RKO (cell line): ENCODE results near the gene MRPL12.

Source experiments
- DNase-seq: peaks from one replicate; pipeline ENCODE4 v3.0.0-alpha.2; 2016; ENCODE audit warnings: low spot score

Gene MRPL12

DNA sequence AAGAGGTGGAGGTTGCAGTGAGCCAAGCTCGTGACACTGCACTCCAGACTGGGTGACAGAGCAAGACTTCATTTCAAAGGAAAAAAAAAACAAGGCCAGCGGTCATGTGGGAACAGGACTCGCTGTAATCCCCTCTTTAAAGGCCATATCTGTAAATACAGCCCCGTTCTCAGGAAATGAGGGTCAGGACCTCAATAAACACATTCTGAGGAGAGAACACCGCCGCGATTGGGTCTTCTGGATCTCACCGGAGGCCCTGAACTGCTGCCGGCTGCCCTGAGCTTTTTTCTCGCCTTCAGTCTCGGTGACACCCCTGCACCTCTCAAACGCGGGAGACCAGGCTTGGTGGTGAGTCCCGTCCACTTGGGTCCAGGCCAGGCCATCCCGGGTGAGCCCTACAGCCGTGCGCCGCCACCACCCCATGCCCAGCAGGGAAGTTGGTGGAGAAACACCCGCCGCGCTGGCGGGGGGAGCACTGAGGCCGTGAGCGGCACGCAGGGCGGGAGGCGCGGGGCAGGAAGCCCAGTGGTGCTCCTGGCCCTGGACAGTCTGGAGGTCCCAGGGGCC is 37.3 kb downstream of the MRPL12 start:
- no peak for DNase-seq

DNA sequence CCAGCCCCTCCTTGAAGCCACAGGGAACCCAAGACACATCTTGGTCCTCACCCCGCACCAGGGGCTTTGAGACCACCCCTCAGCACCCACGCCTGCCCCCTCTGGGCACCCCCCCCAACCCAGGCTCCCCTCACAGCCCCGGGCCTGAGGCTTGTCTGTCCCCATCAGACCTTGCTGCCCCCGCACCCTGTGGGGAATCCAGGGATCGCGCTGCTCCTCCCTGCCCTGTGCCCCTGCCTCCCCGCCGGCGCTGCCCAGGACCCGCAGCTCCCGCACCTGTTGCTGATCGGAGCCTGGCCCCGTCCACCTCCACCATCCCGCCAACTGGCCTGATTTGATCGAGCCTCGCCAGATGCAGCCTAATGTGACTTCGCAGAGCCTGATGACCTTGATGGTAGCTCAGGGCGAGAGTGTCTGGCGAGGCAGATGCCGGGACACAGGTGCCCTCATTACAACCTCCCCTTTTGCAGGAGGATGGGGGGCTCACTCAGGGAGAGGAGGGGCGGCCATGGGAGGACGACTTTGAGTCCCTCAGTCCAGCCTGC is 38.0 kb downstream of the MRPL12 start:
- no peak for DNase-seq

DNA sequence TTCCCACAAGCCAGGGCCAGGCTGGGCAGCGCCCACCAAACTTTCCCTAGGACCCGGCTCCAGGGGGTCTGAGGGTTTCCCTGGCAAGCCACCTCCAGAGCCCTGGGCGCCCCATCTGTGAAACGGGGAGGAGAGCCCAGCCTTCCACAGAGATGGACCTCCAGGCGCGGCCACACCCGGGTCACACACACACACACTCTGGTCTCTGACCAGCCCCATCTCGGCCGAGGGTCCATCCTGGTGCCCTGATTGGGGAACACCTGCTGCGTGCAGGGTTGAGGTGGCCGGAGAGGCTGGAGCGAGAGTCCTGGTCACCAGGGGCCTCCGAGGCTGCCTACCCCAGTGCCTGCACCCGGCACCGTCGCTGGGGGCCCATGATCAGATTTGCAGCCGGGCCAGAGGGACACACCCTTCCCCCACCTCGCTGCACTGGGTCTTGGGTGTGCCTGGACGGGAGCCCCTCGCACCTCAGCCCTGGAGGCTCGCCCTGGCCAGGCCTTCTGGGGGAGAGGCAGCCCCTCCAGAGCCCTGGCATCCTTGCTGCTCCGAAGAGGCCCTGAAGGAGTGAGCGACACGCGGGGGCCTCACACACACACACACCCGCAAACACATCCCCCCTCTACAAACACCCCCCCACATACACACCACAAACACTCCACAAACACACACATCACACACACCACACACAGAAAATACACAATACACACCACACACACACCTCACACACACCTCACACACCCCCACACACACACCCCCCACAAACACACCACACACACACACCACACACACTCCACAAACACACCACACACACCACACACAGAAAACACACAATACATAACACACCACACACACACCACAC is 38.7 kb downstream of the MRPL12 start:
- no peak for DNase-seq
